GM12872 (cell line): ENCODE measurements around the gene HK2.

Experiments
- CTCF ChIP-seq: IDR thresholded peaks from 3 replicates; pipeline ENCODE4 v1.5.1; 2011; ENCODE audit warnings: low read depth, mild to moderate bottlenecking, low read length, moderate library complexity; ENCODE audit not compliant: insufficient read depth

Gene HK2

GRCh38 chr2:74872389-74872836 lies 38.5 kb downstream of the HK2 start:
- TF ChIP-seq CTCF, result no peak

GRCh38 chr2:74873012-74873665 lies 39.2 kb downstream of the HK2 start:
- no peak for TF ChIP-seq CTCF

- no peak for TF ChIP-seq CTCF
Observed at GRCh38 chr2:74873678-74874640, 40.0 kb downstream of the HK2 start.

- peak; percentile 42; the same call in 1 of the 3 replicates for TF ChIP-seq CTCF
Observed at GRCh38 chr2:74876081-74876886, 42.4 kb downstream of the HK2 start.

GRCh38 chr2:74877376-74877775 lies 43.4 kb downstream of the HK2 start:
- TF ChIP-seq CTCF, result no peak

GRCh38 chr2:74877781-74878433 lies 44.0 kb downstream of the HK2 start:
- TF ChIP-seq CTCF, result no peak

GRCh38 chr2:74878551-74878950 lies 44.6 kb downstream of the HK2 start:
- no peak for TF ChIP-seq CTCF
